CD8-positive, alpha-beta memory T cell (primary cell): ENCODE results near the gene CEBPB. TPM values are rescaled to one million over a fixed set of nuclear protein-coding genes. Genes with fewer than 3 reads are reported as not detected.

Experiments used
- CTCF ChIA-PET: fragments of 350-600 bp; sonication (Branson Sonifier 250); formaldehyde crosslinking; loops from one replicate; lab custom pipeline; 2021; ENCODE audit warnings: antibody characterized with exemption; lab: Charles Lee
- POLR2A ChIA-PET: fragments of 350-600 bp; sonication (Branson Sonifier 250); formaldehyde crosslinking; loops from one replicate; lab custom pipeline; 2021; ENCODE audit warnings: antibody characterized with exemption; lab: Charles Lee
- DNase-seq, 5 donors: peaks; one replicate each; pipeline versions ENCODE4 v3.0.0 to v3.0.0-alpha.2; 2020 to 2022; ENCODE audit warnings: mixed read lengths in 1 of 5
- H3K27ac ChIP-seq: one replicate; pipeline ENCODE4 v1.7.0; 2013; ENCODE audit warnings: low read depth, mild to moderate bottlenecking, low read length, moderate library complexity
- H3K27me3 ChIP-seq: 2 replicates; pipeline ENCODE4 v1.7.0; 2013; ENCODE audit warnings: low read length, mild to moderate bottlenecking; ENCODE audit not compliant: insufficient read depth, poor library complexity, severe bottlenecking
- H3K36me3 ChIP-seq: 2 replicates; pipeline ENCODE4 v1.7.0; 2013; ENCODE audit warnings: mild to moderate bottlenecking, low read length, moderate library complexity; ENCODE audit not compliant: insufficient read depth
- H3K4me1 ChIP-seq: 2 replicates; pipeline ENCODE4 v1.7.0; 2013; ENCODE audit warnings: mild to moderate bottlenecking, low read length, moderate library complexity; ENCODE audit not compliant: insufficient read depth
- H3K4me3 ChIP-seq: 2 replicates; pipeline ENCODE4 v1.7.0; 2013; ENCODE audit warnings: mild to moderate bottlenecking, low read length
- H3K9me3 ChIP-seq: 2 replicates; pipeline ENCODE4 v1.7.0; 2013; ENCODE audit warnings: mild to moderate bottlenecking, low read length
- H3K27ac Mint-ChIP-seq, 8 donors: one replicate each; pipeline ENCODE4 v1.8.0; 2020 to 2021; ENCODE audit warnings: mixed read lengths in 8 of 8, mild to moderate bottlenecking in 6 of 8, inconsistent platforms in 3 of 8, moderate library complexity in 3 of 8
- H3K27me3 Mint-ChIP-seq, 2 donors: one replicate each; pipeline ENCODE4 v1.8.0; 2020 to 2021; ENCODE audit warnings: mixed read lengths in 2 of 2, mild to moderate bottlenecking in 1 of 2, moderate library complexity in 1 of 2
- H3K36me3 Mint-ChIP-seq, 3 donors: one replicate each; pipeline ENCODE4 v1.8.0; 2020 to 2021; ENCODE audit warnings: mixed read lengths in 3 of 3, inconsistent platforms in 1 of 3, mild to moderate bottlenecking in 1 of 3
- H3K4me1 Mint-ChIP-seq, 3 donors: one replicate each; pipeline ENCODE4 v1.8.0; 2020 to 2021; ENCODE audit warnings: mixed read lengths in 3 of 3, inconsistent platforms in 1 of 3, mild to moderate bottlenecking in 1 of 3
- H3K4me3 Mint-ChIP-seq, 7 donors: one replicate each; pipeline ENCODE4 v1.8.0; 2020 to 2021; ENCODE audit warnings: mixed read lengths in 7 of 7, mild to moderate bottlenecking in 6 of 7, moderate library complexity in 4 of 7, inconsistent platforms in 2 of 7
- H3K9me3 Mint-ChIP-seq, 5 donors: one replicate each; pipeline ENCODE4 v1.8.0; 2020 to 2022; ENCODE audit warnings: mixed read lengths in 5 of 5, mild to moderate bottlenecking in 3 of 5, moderate library complexity in 2 of 5, inconsistent platforms in 1 of 5
- polyA plus RNA-seq: library from polyadenylated mRNA; unstranded; fragments of 300-500 nt; fragmentation: Illumina TruSeq; gene quantifications from one replicate; pipeline ENCODE4 v1.2.3, GENCODE V29; 2021
- total RNA-seq, 2 experiments: library from RNA; stranded (reverse); gene quantifications; one replicate each; pipeline ENCODE4 v1.2.3, GENCODE V29; 2021

Gene CEBPB
- total and polyA plus RNA-seq, 3 experiments from 2014 or later: 25.3 to 29.1 (median 27.0) TPM

DNA sequence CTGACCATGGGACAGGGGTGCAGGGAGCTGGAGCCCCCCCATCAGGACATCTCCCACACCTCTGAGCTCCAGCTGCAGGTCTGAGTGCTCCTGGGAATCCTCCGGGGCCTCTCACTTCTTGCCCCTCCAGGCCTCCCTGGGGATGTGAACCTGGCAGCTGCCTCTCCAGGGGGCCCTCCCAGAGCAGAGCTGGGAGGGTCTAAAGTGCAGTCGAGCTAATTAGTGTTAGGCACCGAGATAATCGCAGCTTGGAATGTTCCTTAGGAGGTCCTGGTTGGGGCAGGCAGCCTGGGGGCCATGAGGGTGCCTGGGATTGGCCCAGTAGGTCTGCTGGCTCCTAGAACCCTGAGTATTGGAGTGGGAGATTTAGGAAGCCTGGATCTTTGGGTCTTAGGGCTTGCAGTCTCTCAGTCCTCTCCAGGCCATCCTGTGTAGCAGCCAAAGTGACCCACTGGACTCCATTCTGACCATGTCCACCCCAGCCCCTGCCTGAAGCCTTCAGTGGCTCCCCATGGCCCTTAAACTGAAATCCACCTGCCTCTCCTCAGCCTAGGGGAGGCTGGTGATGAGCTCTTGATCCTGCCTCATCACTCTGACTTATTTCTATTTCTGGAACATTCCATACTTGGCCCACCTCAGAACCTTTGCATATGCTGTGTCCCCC is 26.0 kb downstream of the CEBPB start:
- Mint-ChIP-seq H3K27ac (no peak overlapping the region), H3K27me3 (peaks cover 6 to 29% of the 10 kb centered on the region in 2 donors), H3K9me3 (no peaks in the 10 kb centered on the region), H3K4me3 (no peak overlapping the region), H3K4me1 (peaks cover under 1 to 2% (median 1%) of the 10 kb centered on the region in 3 donors), H3K36me3 (no peaks in the 10 kb centered on the region)
- Histone ChIP-seq H3K36me3 (no peaks in the 10 kb centered on the region), H3K9me3 (no peaks in the 10 kb centered on the region), H3K4me1 (peaks cover under 1% of the 10 kb centered on the region), H3K27ac (no peak overlapping the region), H3K4me3 (no peak overlapping the region), H3K27me3 (no peaks in the 10 kb centered on the region)
- ChIA-PET CTCF (no interaction called here), POLR2A (no interaction called here)
- DNase-seq: no peak

DNA sequence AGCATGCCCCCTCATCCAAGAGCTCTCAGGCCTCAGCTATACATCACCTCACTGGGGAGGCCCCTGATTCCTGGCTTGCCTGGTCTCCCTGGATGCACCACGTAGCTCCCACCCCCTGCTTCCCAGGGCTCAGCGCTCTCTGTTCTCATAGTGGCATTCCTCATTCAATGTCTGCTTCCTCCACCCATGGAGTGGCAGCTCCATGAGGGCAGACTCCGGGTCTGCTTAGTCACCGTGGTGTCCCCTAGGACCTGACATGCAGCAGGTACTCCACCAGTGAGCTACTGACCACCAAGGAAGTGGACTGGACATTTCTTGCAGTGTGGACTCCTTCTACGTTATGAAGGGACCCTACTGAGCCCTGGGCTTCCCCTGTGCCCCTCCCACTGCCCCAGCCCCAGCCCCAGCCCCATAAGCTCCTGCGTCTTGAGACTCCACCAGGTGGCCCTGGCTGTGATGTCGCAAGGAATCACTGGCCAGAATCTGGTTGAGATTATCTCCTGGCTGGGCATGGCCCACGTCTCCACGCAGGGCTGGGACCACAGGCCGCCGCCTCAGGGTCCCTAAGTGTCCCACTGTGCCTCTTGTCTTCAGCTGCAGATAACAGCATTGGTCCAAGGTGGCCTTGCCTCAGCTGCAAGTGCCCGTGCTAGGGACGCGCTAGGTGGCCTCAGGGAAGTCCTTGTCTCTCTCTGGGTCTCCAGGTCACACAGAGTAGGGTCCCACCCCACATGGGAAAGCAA is 26.7 kb downstream of the CEBPB start:
- Mint-ChIP-seq H3K27ac (no peak overlapping the region), H3K4me3 (no peak overlapping the region), H3K4me1 (no peaks in the 10 kb centered on the region), H3K36me3 (no peaks in the 10 kb centered on the region), H3K9me3 (no peaks in the 10 kb centered on the region), H3K27me3 (peaks cover 4 to 28% of the 10 kb centered on the region in 2 donors)
- Histone ChIP-seq H3K27me3 (no peaks in the 10 kb centered on the region), H3K4me1 (no peaks in the 10 kb centered on the region), H3K27ac (no peak overlapping the region), H3K9me3 (no peaks in the 10 kb centered on the region), H3K36me3 (no peaks in the 10 kb centered on the region), H3K4me3 (no peak overlapping the region)
- CTCF ChIA-PET: no interaction called here
- POLR2A ChIA-PET: no interaction called here
- DNase-seq: no peak

DNA sequence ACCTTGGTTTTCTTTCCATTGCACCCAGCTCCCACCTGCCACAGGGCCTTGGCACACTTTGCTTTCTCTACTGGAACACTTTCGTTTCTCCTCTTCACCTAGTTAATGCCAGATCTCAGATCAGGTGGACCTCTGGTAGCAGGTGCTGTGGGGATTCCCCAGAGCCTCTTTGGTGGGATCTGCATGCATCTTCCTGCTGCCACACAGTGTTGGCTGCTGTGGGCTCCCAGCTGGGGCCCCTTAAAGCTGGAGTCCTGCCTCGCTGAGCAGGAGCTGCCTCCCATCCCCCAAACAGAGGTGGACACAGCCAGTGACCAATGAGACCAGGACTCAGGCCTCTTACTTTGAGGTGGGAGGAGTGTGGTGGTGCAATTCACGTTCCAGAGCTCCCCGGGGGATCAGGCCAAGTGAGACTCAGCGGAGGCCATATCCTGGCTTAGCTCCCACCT is 28.4 kb downstream of the CEBPB start:
- Histone ChIP-seq H3K36me3 (no peaks in the 10 kb centered on the region), H3K4me1 (no peaks in the 10 kb centered on the region), H3K27ac (no peak overlapping the region), H3K27me3 (no peaks in the 10 kb centered on the region), H3K4me3 (no peak overlapping the region), H3K9me3 (no peaks in the 10 kb centered on the region)
- no peak for DNase-seq
- Mint-ChIP-seq H3K4me1 (no peaks in the 10 kb centered on the region), H3K4me3 (no peak overlapping the region), H3K27me3 (peaks cover 2 to 19% of the 10 kb centered on the region in 2 donors), H3K9me3 (no peaks in the 10 kb centered on the region), H3K27ac (no peak overlapping the region), H3K36me3 (no peaks in the 10 kb centered on the region)
- POLR2A ChIA-PET: no interaction called here
- CTCF ChIA-PET: no interaction called here

DNA sequence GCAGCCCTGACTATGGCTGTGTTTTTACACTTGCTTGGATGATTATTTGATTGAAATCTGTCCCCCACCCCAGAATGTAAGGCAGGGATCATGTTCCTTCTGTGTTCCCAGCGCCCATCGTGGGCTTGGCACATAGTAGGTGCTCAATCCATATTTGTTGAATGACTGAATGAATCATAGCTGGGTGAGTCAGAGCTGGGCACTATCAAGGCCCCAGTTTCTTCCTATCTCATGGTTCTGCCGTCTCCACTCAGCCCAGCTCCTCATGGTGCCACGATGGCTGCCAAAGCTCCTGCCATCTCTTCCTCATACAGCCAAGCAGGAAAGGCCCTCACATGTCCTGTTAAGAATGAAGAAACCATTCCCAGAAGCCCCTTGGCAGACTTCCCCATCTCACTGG is 29.0 kb downstream of the CEBPB start:
- Histone ChIP-seq H3K27ac (no peak overlapping the region), H3K4me3 (no peak overlapping the region), H3K36me3 (no peaks in the 10 kb centered on the region), H3K4me1 (no peaks in the 10 kb centered on the region), H3K9me3 (no peaks in the 10 kb centered on the region), H3K27me3 (no peaks in the 10 kb centered on the region)
- no peak for DNase-seq
- Mint-ChIP-seq H3K27me3 (peaks cover 2 to 15% of the 10 kb centered on the region in 2 donors), H3K4me1 (no peaks in the 10 kb centered on the region), H3K36me3 (no peaks in the 10 kb centered on the region), H3K9me3 (no peaks in the 10 kb centered on the region), H3K4me3 (no peak overlapping the region), H3K27ac (no peak overlapping the region)
- CTCF ChIA-PET: no interaction called here
- POLR2A ChIA-PET: no interaction called here

DNA sequence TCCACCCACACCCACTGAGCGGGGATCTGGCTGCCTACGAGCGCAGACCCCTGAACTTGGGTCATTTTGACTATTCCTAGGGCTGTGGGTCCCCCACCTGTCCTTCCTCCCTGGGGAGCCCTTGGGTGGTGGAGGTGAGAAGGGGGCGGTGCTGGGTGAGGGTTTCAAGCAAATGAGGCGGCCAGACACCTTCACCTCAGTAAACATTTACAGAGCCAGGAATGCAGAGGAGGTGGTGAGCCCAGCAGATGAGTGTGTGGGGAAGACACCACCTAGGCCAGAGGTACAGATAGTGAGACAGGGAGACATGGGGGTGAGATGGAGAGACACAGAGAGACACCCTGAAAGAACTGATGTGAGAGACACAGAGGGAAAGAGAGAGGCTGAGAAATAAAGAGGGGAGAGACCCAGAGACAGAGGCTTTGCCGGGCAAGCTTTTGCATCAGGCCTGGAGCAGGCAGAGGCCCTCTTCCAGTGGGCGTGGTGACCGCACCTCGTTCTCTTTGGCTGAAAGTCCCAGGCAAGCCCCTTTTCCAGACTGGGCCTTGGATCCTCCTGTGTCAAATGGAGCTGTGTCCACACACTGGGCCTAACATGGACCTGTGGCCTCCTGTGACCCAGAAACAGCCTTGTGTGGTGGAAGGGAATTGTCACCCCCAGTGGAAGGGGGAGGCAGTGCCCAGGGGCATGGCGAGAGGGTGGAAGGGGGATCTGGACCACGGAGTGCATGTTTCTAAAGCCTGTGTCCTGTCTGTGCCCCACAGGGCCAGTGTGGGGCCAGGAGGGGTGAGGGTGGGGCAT is 29.7 kb downstream of the CEBPB start:
- H3K27me3 Mint-ChIP-seq: peaks cover 2 to 8% of the 10 kb centered on the region in 2 donors
- Histone ChIP-seq H3K9me3 (no peaks in the 10 kb centered on the region), H3K4me1 (no peaks in the 10 kb centered on the region), H3K36me3 (no peaks in the 10 kb centered on the region), H3K27ac (no peak overlapping the region), H3K4me3 (no peak overlapping the region), H3K27me3 (no peaks in the 10 kb centered on the region)
- ChIA-PET CTCF (no interaction called here), POLR2A (no interaction called here)
- no peaks in the 10 kb centered on the region for H3K9me3 Mint-ChIP-seq
- no peaks in the 10 kb centered on the region for H3K4me1 Mint-ChIP-seq
- no peak overlapping the region for H3K4me3 Mint-ChIP-seq
- no peak for DNase-seq
- H3K36me3 Mint-ChIP-seq: no peaks in the 10 kb centered on the region
- peak overlapping the region in 1 of 8 donors; percentile 72 for H3K27ac Mint-ChIP-seq

- H3K27ac Mint-ChIP-seq: no peak overlapping the region
Observed at GRCh38 chr20:50220894-50221365, 30.3 kb downstream of the CEBPB start.

GRCh38 chr20:50221501-50222308 is 31.1 kb downstream of the CEBPB start:
- Histone ChIP-seq H3K4me1 (no peaks in the 10 kb centered on the region), H3K36me3 (no peaks in the 10 kb centered on the region), H3K9me3 (no peaks in the 10 kb centered on the region), H3K27me3 (no peaks in the 10 kb centered on the region), H3K27ac (no peak overlapping the region), H3K4me3 (no peak overlapping the region)
- no peaks in the 10 kb centered on the region for H3K36me3 Mint-ChIP-seq
- POLR2A ChIA-PET: no interaction called here
- no peak for DNase-seq
- peak overlapping the region in 1 of 8 donors; percentile 51 for H3K27ac Mint-ChIP-seq
- no peaks in the 10 kb centered on the region for H3K4me1 Mint-ChIP-seq
- CTCF ChIA-PET: no interaction called here
- H3K27me3 Mint-ChIP-seq: peaks cover 2 to 5% of the 10 kb centered on the region in 2 donors
- H3K9me3 Mint-ChIP-seq: no peaks in the 10 kb centered on the region
- H3K4me3 Mint-ChIP-seq: no peak overlapping the region

More at GRCh38 chr20:50220894-50221365, 30.3 kb downstream of the CEBPB start:
- no peak overlapping the region for H3K4me3 Mint-ChIP-seq
- Histone ChIP-seq H3K9me3 (no peaks in the 10 kb centered on the region), H3K4me3 (no peak overlapping the region), H3K4me1 (no peaks in the 10 kb centered on the region), H3K27ac (no peak overlapping the region), H3K27me3 (no peaks in the 10 kb centered on the region), H3K36me3 (no peaks in the 10 kb centered on the region)
- peak in 1 of 5 donors; percentile 34 for DNase-seq
- CTCF ChIA-PET: no interaction called here
- no peaks in the 10 kb centered on the region for H3K9me3 Mint-ChIP-seq
- POLR2A ChIA-PET: no interaction called here
- peaks cover 2 to 5% of the 10 kb centered on the region in 2 donors for H3K27me3 Mint-ChIP-seq
- no peaks in the 10 kb centered on the region for H3K36me3 Mint-ChIP-seq
- no peaks in the 10 kb centered on the region for H3K4me1 Mint-ChIP-seq
